CD4-positive, alpha-beta T cell treated with Interleukin-2 at 100 ng/mL for 4 hours (primary cell): ENCODE data around the gene MIDN.
"Not testable (repeated sequence)": the region's sequence is repeated elsewhere in the genome, so short reads cannot be mapped to it uniquely, and the experiment has no call there.

Experiments used
- DNase-seq: peaks from one replicate; pipeline ENCODE4 v3.0.0-alpha.2; 2020; ENCODE audit warnings: low spot score

The MIDN gene

DNA sequence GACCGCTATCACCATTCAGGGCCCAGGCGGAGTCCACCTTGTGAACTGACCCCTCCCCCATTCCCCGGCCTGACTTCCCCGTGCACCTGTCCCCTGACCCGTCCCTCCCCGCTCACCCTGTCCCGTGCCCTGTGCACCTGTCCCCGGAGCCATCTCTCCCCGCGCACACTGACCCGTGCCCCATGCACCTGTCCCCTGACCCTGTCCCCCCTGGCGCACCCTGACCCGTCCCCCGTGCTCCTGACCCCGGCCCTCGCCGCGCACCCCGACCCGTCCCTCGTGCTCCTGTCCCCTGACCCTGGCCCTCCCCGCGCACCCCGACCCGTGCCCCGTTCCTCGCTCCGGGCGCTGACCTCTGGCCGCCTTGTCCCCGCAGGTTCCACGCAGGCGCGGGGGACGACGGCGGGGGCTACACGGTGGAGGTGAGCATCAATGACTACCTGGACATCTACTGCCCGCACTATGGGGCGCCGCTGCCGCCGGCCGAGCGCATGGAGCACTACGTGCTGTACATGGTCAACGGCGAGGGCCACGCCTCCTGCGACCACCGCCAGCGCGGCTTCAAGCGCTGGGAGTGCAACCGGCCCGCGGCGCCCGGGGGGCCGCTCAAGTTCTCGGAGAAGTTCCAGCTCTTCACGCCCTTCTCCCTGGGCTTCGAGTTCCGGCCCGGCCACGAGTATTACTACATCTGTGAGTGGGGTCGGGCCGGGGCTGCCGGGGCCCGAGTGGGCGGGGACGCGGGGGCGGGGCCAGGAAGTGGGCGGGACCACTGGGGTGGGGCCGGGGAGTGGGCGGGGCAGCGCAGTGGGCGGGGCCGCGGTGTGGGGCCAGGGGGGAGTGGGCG, 47.0 kb downstream of the MIDN start:
- DNase-seq: no peak

DNA sequence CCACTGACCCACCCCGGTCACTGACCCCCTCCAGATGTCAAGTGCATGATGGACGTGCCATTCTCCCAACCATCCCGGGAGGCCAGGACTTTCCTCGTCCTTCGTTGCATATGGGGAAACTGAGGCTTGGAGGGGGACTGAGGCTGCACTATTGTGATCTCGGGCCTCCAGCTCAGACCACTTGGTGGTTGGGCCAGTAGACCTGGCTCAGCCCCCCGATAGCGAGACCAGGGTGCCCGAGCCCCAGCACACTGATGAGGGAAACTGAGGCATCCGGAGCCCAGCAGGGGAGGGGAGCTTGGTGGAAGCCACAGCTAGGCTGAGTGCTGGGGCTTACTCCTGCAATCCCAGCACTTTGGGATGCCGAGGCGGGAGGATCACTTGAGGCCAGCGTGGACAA, 47.7 kb downstream of the MIDN start:
- no peak for DNase-seq

DNA sequence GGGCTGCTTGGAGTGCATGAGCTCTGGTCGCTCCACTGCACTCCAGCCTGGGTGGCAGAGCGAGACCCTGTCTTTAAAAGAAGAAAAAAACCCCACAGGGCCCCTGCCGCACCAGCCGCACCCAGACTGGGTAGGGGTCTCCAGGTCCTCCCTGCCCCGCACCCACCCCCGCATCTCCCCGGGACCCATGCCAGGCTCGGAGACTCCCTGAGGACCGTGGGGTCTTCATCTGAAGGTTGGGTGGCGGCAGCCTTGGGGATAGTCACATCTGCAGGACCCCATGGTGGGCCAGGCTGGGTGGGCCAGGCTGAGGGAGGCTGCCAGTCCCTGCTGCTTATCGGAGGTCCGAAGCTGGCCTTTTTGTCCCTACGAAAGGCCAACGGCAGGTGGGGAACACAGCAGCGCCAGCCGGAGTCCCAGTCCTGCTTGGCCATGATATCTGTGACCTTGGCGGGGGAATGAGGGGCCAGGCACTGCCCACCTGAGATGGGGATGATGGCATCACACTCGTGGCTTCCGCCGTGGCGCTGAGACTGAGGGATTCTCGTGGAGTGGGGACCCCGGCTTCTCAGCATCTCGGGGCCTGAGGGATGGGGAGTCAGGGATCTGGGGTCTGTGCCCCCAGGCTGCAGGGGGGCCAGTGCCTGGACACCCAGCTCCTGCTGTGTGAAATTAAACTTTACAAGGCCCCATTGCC, 48.3 kb downstream of the MIDN start:
- no peak for DNase-seq

DNA sequence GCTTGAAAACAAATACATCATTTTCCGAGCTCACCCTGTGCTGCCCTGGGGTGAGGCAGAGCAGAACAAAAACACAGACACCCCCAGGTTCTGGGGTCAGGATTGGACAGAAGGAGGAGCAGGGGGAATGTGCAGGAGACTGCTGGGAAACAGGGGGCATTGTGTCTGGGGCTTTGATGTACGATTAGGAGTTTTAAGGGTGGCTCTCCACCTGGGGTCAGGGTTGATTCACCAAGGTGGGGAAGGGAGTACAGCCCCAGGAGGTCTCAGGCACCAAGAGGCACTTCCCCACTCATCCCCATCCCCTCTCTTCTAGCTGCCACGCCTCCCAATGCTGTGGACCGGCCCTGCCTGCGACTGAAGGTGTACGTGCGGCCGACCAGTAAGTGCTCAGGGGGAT, 49.9 kb downstream of the MIDN start:
- DNase-seq: no peak

DNA sequence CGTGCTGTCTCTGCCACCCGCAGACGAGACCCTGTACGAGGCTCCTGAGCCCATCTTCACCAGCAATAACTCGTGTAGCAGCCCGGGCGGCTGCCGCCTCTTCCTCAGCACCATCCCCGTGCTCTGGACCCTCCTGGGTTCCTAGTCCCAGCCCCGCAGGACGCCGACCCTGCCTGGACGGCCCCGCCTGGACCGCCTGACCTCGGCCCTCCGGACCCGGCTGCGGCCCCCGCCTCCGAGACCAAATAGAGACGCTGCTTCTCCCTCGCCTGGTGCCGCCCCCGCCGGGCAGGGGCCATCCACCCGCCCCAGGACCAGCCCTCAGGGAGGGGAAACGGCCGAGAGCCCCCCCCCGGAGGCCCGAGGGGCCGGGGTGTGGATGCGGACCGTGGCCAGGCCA, 51.4 kb downstream of the MIDN start:
- DNase-seq: no peak

DNA sequence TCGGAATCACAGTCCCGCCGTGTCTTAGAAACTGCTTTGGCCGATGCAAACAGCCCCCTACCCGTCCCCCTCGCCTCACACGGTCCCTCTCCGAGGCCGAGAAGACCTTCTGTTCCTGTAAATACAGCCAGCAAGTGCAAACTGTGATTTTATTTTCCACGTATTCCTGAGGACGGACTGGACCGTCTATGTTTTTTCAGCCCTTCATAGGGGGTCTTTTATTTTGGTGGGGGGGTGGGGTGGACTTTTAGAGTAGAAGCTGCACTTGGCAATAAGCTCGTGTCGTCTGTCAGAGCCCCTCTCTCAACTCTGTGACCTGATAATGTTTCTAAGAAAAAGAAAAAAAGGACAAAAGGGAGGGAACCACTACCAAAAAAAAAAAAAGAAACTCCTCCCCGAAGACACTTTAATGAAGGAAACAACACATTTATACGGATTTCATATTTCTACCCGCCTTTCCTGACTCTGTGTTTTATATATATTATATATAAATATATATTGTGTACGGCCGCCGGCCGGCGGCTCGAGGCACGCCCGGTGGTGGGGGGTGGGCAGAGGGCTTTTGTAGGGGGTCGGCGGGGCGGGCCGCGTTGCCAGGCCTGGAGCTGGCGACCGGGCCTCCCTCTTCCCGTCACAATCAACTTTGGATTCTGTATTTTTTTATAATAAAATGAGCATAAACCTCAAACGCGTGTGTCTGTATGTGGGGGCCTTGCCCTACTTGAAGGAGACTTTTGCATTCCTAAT, 52.5 kb downstream of the MIDN start:
- no peak for DNase-seq

DNA sequence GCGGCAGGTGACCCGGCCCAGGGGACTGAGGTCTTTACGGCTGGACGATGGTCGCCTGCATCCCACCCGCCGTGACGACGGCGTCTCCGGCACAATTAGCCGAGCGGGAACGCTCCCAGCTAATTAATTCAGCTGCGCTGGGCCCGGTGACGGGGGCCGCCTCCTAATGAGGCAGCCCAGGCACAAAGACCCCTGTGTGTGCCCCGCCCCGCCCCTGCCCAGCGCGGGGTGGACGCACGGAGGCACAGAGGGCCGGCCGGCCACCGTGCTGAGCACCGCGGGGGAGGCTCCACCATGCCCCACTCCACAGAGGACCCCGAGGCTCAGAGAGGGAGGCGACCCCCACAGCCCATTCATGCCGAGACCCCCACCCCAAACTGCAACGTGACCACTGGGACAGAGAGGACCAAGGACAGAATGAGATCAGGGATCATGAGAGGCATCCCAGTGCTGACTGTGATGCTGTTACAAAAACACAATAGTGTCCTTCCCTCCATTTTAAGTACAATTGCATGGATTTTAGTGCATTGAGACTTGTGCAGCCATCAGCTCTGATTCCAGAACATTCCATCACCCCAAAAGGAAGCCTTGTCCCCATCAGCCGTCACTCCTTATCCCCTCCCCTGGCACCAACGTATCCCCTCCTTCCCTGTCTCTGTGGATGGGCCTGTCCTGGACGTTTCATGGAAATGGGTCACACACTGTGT, 54.3 kb downstream of the MIDN start:
- no peak for DNase-seq

DNA sequence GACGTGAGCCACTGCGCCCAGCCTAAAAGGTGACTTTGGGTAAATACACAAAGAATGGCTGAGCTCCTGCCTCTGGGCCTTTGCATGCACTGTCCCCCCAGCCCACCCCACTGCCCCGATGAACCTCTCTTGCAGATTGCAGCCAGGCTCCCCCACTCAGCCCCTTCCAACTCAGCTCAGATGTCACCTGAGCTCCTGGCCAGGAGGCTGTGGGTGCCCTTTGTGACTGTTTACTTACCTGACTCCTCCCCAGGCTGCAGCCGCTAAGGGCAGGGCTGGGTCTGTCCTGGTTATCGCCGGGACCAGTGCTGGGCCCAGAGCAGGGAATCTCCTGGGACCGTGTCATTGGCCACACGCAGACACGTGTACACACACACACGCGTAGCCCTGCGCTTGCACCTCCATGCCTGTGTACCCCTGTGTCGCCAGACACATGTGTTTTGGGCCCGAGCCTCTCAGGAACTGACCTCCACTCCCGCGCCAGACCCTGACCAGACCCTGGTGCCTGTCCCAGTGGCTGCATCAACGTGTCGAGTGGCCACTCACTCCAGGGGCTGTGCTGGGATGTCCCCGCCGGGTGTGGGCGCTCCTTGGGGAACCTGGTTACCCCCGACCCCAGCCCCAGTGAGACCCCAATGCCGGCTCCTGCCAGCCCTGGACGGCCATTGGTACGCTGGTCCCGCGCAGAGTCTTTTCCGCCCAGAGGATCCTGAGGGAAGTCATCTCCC, 56.0 kb downstream of the MIDN start:
- DNase-seq: no peak

DNA sequence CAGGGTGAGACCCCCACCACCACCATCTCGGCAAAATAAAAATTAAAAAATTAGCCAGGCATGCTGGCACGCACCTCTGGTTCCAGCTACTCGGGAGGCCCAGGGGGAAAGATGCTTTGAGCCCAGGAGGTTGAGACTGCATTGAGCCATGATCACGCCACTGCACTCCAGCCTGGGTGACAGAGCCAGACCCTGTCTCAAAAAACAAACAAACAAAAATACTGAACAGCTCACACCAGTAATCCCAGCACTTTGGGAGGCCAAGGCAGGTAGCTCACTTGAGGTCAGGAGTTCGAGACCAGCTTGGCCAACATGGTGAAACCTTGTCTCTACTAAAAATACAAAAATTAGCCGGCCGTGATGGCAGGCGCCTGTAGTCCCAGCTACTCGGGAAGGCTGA, 57.0 kb downstream of the MIDN start:
- DNase-seq: not testable (repeated sequence)

DNA sequence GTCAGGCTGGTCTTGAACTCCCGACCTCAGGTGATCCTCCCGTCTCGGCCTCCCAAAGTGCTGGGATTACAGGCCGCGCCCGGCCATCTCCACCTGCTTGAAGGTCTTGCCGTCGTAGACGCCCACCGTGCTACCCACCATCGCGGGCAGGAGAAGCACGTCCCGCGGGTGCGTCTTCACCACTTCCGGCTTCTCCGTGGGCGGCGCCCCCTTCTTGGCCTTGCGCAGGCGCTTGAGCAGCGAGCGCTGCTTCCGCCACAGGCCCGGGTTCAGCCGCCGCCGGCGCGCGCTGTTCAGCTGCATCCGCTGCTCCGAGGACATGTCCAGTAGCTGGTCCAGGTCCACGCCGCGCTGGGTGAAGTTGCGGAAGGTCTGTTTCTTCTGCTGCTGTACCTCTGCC, 58.9 kb downstream of the MIDN start:
- DNase-seq: no peak

DNA sequence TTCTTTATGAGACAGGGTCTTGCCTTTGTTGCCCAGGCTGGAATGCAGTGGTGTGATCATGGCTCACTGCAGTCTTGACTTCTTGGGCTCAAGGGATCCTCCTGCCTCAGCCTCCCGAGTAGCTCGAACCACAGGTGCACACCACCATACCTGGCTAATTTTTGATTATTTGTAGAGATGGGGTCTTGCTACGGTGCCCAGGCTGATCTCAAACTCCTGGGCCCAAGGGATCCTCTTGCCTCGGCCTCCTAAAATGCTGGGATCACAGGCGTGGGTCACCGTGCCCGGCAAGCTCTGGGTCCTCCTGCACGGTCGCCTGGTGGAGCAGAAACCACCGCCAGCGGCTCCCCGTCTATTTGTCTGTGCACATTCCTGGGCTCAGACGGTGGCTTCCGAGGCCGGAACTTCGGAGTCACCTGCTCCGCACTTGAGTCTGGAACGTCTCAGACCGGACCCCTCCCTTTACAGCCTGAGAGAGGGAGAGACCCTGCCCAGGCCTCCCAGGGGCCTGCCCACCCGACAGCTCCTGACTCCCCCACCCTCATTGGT, 59.4 kb downstream of the MIDN start:
- DNase-seq: no peak

DNA sequence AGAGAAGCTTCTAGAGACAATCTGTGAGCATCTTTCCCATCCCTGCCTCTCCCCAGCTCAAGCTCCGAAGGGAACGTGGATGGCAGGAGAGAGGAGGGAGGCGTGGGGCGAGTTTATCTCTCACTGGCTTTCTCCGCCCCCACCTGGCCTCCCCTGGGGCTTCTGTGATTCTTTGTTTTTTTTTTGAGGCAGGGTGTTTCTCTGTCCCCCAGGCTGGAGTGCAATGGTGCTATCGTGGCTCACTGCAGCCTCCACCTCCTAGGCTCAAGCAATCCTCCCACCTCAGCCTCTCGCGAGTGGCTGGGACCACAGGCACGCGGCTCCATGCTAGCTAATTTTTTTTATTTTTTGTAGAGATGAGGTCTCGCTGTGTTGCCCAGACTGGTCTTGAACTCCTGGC, 60.3 kb downstream of the MIDN start:
- no peak for DNase-seq
